Brain microvascular endothelial cell (primary cell): ENCODE data around the gene COA1.

ENCODE experiments used
- DNase-seq: peaks from one replicate; pipeline ENCODE4 v3.0.0-alpha.2; 2020
- H3K27ac ChIP-seq: fragments of 250-450 bp; sonication (Bioruptor Pico); 2 replicates; pipeline ENCODE4 v1.5.1; 2020; ENCODE audit warnings: mild to moderate bottlenecking, moderate library complexity
- H3K27me3 ChIP-seq: fragments of 250-450 bp; sonication (Bioruptor Pico); replicated peaks from 2 replicates; pipeline ENCODE4 v1.5.1; 2020; ENCODE audit warnings: mild to moderate bottlenecking
- H3K36me3 ChIP-seq: fragments of 250-450 bp; sonication (Bioruptor Pico); replicated peaks from 2 replicates; pipeline ENCODE4 v1.5.1; 2020; ENCODE audit warnings: mild to moderate bottlenecking
- H3K4me3 ChIP-seq: 2 replicates; pipeline ENCODE4 v1.5.1; 2011; ENCODE audit warnings: low read depth, mild to moderate bottlenecking, control low read depth, low read length, moderate library complexity
- in situ Hi-C: cut with HindIII; loops from 2 replicates; pipeline ENCODE4 v1.10.0; 2017; ENCODE audit warnings: low sequenced_read_pairs, low pct_ligation_motif_present
- TF ChIP-seq, protein P1 (sequence below): IDR thresholded peaks from 2 replicates; pipeline ENCODE4 v1.5.1; 2011; ENCODE audit warnings: low read depth, mild to moderate bottlenecking, moderate library complexity, low read length, control low read depth, inconsistent platforms; ENCODE audit errors: missing control alignments

Gene COA1

DNA sequence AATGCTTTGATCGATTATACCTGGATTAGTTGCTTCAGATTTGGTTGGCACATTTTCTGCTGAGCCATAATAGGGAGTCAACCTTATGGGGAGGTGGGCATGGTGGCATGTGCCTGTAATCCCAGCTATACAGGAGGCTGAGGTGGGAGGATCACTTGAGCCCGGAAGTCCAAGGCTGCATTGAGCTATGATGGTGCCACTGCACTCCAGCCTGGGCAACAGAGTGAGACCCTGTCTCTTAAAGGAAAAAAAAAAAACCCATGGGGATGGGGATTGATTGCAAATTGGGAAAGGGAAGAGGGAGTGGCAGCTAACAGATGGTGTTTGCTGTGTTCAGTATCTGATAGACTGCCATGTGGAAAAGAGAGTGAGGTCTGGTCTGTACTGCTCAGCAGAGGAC lies 135.3 kb downstream of the COA1 start:
- Histone ChIP-seq H3K4me3 (no peak overlapping the region), H3K27me3 (no peaks in the 10 kb centered on the region), H3K36me3 (peaks cover 21% of the 10 kb centered on the region), H3K27ac (no peak overlapping the region)
- DNase-seq: no peak
- TF ChIP-seq, protein P1, sequence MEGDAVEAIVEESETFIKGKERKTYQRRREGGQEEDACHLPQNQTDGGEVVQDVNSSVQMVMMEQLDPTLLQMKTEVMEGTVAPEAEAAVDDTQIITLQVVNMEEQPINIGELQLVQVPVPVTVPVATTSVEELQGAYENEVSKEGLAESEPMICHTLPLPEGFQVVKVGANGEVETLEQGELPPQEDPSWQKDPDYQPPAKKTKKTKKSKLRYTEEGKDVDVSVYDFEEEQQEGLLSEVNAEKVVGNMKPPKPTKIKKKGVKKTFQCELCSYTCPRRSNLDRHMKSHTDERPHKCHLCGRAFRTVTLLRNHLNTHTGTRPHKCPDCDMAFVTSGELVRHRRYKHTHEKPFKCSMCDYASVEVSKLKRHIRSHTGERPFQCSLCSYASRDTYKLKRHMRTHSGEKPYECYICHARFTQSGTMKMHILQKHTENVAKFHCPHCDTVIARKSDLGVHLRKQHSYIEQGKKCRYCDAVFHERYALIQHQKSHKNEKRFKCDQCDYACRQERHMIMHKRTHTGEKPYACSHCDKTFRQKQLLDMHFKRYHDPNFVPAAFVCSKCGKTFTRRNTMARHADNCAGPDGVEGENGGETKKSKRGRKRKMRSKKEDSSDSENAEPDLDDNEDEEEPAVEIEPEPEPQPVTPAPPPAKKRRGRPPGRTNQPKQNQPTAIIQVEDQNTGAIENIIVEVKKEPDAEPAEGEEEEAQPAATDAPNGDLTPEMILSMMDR: no peak
- in situ Hi-C loops: no loop called here

GRCh38 chr7:43593010-43593409 lies 136.3 kb downstream of the COA1 start:
- no peak overlapping the region for H3K4me3 ChIP-seq
- H3K27ac ChIP-seq: peak overlapping the region; percentile 12
- no peaks in the 10 kb centered on the region for H3K27me3 ChIP-seq
- TF ChIP-seq, protein P1: no peak
- in situ Hi-C loops: no loop called here
- no peak for DNase-seq
- peaks cover 15% of the 10 kb centered on the region for H3K36me3 ChIP-seq

DNA sequence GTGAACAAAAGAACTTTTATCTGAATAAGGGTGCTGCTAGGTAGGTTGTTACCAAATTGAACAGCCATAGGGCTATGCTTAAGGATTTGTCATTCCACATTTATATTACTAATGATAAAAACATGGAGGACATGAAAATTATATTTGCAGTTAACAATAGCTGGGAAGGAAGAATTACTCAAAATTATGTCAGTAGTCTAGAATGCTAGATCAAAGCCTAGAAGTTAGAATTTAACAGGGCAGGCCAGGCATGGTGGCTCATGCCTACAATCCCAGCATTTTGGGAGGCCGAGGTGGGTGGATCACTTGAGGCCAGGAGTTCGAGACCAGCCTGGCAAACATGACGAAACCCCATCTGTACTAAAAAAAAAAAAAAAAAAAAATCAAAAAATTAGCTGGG lies 137.0 kb downstream of the COA1 start:
- DNase-seq: no peak
- Histone ChIP-seq H3K4me3 (no peak overlapping the region), H3K27ac (no peak overlapping the region), H3K27me3 (no peaks in the 10 kb centered on the region), H3K36me3 (peaks cover 10% of the 10 kb centered on the region)
- in situ Hi-C loops: no loop called here
- TF ChIP-seq, protein P1: no peak

DNA sequence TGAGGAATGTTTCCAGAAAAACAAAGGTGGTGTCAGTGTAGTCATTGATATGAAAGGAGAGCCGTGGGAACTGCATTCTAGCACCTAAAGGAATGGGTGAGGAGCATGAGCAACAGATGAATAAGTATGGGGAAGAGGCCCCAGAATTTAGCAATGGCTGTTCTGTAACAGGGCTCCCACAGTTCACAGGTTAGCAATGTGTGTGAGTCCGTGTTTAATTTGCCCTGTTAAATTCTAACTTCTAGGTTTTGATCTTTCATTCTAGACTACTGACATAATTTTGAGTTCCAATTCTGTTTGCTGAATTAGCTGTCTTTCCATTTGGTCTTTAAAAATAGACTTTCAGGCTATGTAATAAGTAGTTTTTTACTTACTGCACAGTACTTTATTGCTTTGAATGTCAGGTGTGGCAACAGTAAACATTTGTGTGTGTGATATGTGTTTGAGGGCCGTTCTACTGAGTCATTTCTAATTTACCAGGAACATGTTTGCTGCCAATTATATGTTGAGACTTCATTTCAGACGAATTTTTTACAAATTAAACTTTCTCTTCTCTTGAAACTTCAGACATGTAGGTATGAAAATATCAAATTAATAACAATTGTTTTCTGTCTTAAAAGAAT lies 137.7 kb downstream of the COA1 start:
- H3K4me3 ChIP-seq: no peak overlapping the region
- H3K27ac ChIP-seq: peak overlapping the region; percentile 52
- in situ Hi-C loops: no loop called here
- no peak for DNase-seq
- TF ChIP-seq, protein P1: no peak
- H3K36me3 ChIP-seq: peaks cover 6% of the 10 kb centered on the region
- no peaks in the 10 kb centered on the region for H3K27me3 ChIP-seq

DNA sequence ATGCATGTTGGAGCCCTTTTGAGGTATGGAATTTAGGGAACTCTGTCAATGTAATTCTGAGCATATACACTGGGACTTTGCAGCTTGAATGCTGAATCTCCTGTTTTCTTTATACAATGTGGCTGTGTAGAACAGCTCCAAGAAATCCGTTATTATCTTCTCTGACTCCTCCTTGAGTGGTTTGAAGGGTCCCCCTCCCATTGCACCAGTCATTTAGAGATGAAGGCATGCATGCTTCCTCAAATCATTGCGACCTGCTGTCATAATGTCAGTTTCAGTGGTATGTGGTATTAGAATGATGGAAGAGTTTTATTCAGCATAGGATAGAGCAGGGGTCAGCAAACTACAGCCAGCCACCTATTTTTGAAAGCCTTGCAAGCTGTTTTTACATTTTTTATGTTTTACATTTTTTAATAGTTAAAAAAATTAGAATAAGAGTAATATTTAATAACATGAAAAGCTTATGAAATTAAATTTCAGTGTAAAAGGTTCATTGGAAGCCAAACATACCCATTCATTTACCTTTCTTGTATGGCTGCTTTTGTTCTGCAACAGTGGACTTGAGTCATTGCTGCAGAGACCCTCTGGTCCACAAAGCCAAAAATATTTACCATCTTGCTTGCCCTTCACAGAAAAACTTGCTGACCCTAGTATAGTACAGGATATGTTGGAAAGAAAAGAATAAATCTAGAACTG lies 138.3 kb downstream of the COA1 start:
- peak overlapping the region; percentile 17 for H3K27ac ChIP-seq
- H3K36me3 ChIP-seq: peaks cover 2% of the 10 kb centered on the region
- no peak overlapping the region for H3K4me3 ChIP-seq
- no peak for DNase-seq
- in situ Hi-C loops: no loop called here
- H3K27me3 ChIP-seq: no peaks in the 10 kb centered on the region
- TF ChIP-seq, protein P1: no peak
